ENCODE results near the gene TP53I11. TPM values are rescaled to one million over a fixed set of nuclear protein-coding genes. Genes with fewer than 3 reads are reported as not detected.
A peak's percentile ranks its signal among the peaks of the same experiment; 100 is the strongest.

The TP53I11 gene
- total RNA-seq, 1 donor from 2014 or later = 5.7 TPM

DNA sequence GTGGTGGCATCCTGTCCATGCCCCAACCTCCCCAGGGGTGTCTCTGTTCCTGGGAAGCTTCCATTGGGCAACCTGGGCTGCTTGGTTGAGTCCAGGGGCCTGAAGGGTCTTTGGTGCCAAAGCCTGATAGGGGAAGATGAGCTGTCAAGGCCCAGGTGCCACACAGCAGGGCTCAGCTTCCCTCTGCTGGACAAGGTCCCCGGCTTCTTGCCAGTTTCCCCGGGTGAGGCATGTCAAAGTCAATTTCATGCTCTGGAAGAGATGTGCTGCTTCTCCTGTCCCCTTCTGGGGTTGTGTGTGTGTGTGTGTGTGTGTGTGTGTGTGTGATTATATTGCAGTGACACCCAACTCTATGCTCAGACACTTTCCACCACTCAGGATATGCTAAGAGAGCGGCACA is 26.9 kb downstream of the TP53I11 start:
- no peak for DNase-seq (ENCODE audit: low spot score)
- Mint-ChIP-seq H3K27me3 (ENCODE audit: insufficient read depth) (no peaks in the 10 kb centered on the region), H3K4me3 (no peak overlapping the region), H3K27ac (no peak overlapping the region), H3K4me1 (ENCODE audit: low read depth) (peaks cover 6% of the 10 kb centered on the region), H3K36me3 (ENCODE audit: low read depth) (no peaks in the 10 kb centered on the region), H3K9me3 (no peaks in the 10 kb centered on the region)
- intact Hi-C loops (cut with micrococcal nuclease) = no loop called here

DNA sequence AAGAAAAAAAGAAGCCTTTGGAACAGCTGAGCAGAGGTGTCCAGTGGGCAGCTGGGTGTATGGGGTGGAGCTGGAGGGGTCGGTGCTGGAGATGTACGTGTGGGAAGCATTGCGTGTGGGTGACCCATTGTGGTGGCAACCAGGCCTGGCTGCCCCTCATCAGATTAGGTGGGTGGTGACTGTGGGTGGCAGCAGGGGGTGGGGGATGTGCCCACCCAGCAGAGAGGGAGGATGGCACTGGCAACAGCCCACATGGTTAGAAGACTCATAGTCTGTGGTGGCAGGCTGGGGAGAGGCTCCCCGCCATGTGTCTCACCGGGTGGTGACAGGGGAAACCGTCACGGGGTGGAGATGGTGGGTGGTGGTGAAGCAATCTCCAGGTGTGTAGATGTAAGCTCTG is 27.6 kb downstream of the TP53I11 start:
- no peaks in the 10 kb centered on the region for H3K27me3 Mint-ChIP-seq (ENCODE audit: insufficient read depth)
- H3K9me3 Mint-ChIP-seq = no peaks in the 10 kb centered on the region
- intact Hi-C loops (cut with micrococcal nuclease) = no loop called here
- H3K4me1 Mint-ChIP-seq (ENCODE audit: low read depth) = peaks cover 6% of the 10 kb centered on the region
- H3K4me3 Mint-ChIP-seq = no peak overlapping the region
- no peaks in the 10 kb centered on the region for H3K36me3 Mint-ChIP-seq (ENCODE audit: low read depth)
- DNase-seq (ENCODE audit: low spot score) = no peak
- H3K27ac Mint-ChIP-seq = no peak overlapping the region

DNA sequence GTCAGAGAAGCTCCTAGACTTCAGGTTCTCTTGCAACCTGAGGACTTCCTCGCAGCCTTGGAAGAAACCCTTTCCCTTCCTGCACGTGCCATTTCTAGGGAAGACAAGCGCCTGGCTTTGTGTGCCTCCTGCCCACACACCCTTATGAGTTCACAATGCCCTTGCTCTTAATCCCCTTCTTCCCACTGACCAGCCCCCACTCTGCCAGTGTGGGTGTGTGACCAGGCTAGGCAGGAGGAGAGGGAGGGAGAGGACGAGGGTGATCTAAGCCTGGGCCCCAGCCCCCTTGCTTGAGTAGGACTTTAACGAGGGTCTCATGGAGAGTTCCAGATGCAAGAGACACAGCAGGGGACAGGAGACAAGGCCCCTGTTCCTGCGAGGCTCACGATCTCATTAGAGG is 30.2 kb downstream of the TP53I11 start:
- H3K27ac Mint-ChIP-seq = no peak overlapping the region
- H3K27me3 Mint-ChIP-seq (ENCODE audit: insufficient read depth) = no peaks in the 10 kb centered on the region
- no peaks in the 10 kb centered on the region for H3K36me3 Mint-ChIP-seq (ENCODE audit: low read depth)
- no peak for DNase-seq (ENCODE audit: low spot score)
- no peaks in the 10 kb centered on the region for H3K9me3 Mint-ChIP-seq
- intact Hi-C loops (cut with micrococcal nuclease) = no loop called here
- H3K4me3 Mint-ChIP-seq = no peak overlapping the region
- H3K4me1 Mint-ChIP-seq (ENCODE audit: low read depth) = no peaks in the 10 kb centered on the region

DNA sequence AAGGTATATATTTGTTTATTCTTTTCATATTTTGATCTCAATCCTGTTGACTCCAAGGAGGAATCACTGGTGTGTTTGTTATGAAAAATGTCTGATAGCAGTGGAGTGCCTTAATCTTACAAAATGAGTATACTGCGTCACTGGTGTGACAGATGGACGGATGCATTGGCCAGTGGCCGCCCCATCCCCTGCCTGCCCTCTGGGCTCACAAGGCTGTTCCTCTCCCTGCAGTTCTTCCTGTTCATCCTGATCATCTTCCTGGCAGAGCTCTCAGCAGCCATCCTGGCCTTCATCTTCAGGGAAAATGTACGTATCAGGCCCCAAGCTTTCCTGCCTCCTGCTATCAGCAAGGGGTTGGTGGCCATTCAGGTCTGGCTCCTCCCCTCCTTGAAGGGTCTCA is 32.9 kb downstream of the TP53I11 start:
- H3K27me3 Mint-ChIP-seq (ENCODE audit: insufficient read depth) = no peaks in the 10 kb centered on the region
- no peak overlapping the region for H3K27ac Mint-ChIP-seq
- no peak overlapping the region for H3K4me3 Mint-ChIP-seq
- DNase-seq (ENCODE audit: low spot score) = no peak
- H3K4me1 Mint-ChIP-seq (ENCODE audit: low read depth) = no peaks in the 10 kb centered on the region
- intact Hi-C loops (cut with micrococcal nuclease) = no loop called here
- H3K36me3 Mint-ChIP-seq (ENCODE audit: low read depth) = no peaks in the 10 kb centered on the region
- no peaks in the 10 kb centered on the region for H3K9me3 Mint-ChIP-seq

DNA sequence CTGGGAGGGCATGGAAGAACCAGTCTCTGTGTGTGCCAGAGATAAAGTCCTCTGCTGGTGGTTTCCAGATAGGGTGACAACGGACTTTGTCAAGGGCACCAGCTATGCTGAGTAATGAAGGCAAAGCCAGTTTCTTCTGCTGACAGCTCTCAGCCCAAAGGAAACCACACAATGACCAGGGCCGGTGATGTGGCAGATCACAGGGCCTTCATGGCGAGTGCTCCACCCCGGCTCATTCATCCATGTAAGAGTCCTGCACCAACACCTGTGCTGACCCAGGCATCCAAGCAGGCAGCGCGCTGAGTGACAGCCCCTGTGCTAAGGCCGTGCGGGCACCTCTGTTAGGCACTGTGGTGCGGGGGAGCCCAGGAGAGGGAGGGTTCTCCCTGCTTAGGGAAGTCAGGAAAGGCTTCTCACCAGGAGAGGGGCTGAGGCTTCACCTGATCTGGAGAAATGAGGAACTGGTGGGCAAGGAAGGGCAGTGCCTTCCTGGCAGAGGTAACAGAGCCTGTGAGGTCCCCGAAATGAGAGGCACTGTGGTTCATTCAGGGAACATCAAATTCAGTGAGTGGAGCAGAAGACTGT is 33.8 kb downstream of the TP53I11 start:
- H3K27ac Mint-ChIP-seq = no peak overlapping the region
- H3K4me3 Mint-ChIP-seq = no peak overlapping the region

DNA sequence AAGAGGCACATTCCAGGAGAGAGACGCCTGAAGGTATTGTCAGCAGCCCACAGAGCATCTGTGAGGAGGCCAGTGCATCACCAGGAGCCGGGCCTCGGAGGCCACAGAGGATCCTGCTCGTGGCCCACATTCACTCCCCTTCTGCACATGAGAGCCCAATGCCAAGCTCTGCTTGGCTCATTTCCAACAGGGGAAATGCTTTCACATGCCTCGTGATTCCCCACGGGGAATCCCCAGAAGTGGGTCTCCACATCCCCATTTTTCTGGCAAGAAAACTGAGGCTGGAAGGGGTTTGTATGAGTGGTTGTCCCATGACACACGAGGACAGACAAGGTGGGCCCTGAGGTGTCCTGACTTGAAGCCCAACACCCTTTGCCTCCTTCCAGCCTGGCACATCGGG is 34.4 kb downstream of the TP53I11 start:
- Mint-ChIP-seq H3K27ac (no peak overlapping the region), H3K9me3 (no peaks in the 10 kb centered on the region)

More for the DNA sequence above, 33.8 kb downstream of the TP53I11 start:
- DNase-seq (ENCODE audit: low spot score) = no peak
- no peaks in the 10 kb centered on the region for H3K9me3 Mint-ChIP-seq
- H3K36me3 Mint-ChIP-seq (ENCODE audit: low read depth) = no peaks in the 10 kb centered on the region
- H3K4me1 Mint-ChIP-seq (ENCODE audit: low read depth) = no peaks in the 10 kb centered on the region
- intact Hi-C loops (cut with micrococcal nuclease) = no loop called here
- H3K27me3 Mint-ChIP-seq (ENCODE audit: insufficient read depth) = no peaks in the 10 kb centered on the region

DNA sequence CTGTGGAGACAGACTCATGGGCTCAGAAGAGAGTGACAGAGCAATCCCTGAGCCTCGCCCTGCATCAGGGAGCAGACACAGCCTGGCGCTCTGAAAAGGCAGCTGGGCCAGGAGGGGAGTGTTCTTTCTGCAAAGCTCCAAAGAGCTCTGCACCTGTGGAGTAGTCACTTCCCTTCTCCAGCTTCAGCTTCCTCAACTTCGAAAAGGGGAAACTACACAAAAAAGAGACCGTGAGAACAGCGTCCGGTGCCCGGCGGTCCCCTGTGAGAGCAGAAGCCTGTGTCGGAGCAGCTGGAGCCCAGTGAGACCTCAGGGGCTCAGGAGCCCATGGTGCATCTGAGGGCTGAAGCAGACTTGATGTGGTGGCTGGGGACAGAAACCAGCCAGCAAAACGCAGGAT is 35.1 kb downstream of the TP53I11 start:
- no peaks in the 10 kb centered on the region for H3K27me3 Mint-ChIP-seq (ENCODE audit: insufficient read depth)
- no peak overlapping the region for H3K4me3 Mint-ChIP-seq
- intact Hi-C loops (cut with micrococcal nuclease) = no loop called here
- H3K27ac Mint-ChIP-seq = no peak overlapping the region
- no peak for DNase-seq (ENCODE audit: low spot score)
- no peaks in the 10 kb centered on the region for H3K36me3 Mint-ChIP-seq (ENCODE audit: low read depth)
- no peaks in the 10 kb centered on the region for H3K9me3 Mint-ChIP-seq
- no peaks in the 10 kb centered on the region for H3K4me1 Mint-ChIP-seq (ENCODE audit: low read depth)

More for the DNA sequence above, 34.4 kb downstream of the TP53I11 start:
- no peak overlapping the region for H3K4me3 Mint-ChIP-seq
- H3K4me1 Mint-ChIP-seq (ENCODE audit: low read depth) = no peaks in the 10 kb centered on the region
- DNase-seq (ENCODE audit: low spot score) = no peak
- H3K27me3 Mint-ChIP-seq (ENCODE audit: insufficient read depth) = no peaks in the 10 kb centered on the region
- no peaks in the 10 kb centered on the region for H3K36me3 Mint-ChIP-seq (ENCODE audit: low read depth)
- intact Hi-C loops (cut with micrococcal nuclease) = no loop called here

DNA sequence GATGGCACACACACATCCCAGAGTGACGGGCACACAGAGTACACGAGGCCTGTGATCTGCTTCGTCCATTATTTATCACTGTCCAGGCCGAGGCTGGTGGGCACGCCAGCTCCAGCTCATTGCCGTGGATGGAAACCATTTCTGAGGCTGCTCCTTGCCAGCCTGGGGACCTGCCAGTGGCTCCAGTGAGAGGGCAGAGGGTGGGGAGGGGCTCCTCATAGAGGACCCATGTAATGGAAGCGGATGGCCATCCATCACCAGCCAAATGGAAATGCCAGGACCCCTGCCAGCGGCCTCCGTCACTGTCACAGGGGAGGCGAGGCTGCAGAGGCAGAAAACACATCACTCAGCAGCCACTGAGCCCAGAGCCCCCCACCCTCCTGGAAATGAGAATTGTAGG is 35.7 kb downstream of the TP53I11 start:
- H3K27me3 Mint-ChIP-seq (ENCODE audit: insufficient read depth) = no peaks in the 10 kb centered on the region
- H3K36me3 Mint-ChIP-seq (ENCODE audit: low read depth) = no peaks in the 10 kb centered on the region
- no peaks in the 10 kb centered on the region for H3K4me1 Mint-ChIP-seq (ENCODE audit: low read depth)
- H3K4me3 Mint-ChIP-seq = no peak overlapping the region
- no peak overlapping the region for H3K27ac Mint-ChIP-seq
- H3K9me3 Mint-ChIP-seq = no peaks in the 10 kb centered on the region
- intact Hi-C loops (cut with micrococcal nuclease) = no loop called here
- no peak for DNase-seq (ENCODE audit: low spot score)

DNA sequence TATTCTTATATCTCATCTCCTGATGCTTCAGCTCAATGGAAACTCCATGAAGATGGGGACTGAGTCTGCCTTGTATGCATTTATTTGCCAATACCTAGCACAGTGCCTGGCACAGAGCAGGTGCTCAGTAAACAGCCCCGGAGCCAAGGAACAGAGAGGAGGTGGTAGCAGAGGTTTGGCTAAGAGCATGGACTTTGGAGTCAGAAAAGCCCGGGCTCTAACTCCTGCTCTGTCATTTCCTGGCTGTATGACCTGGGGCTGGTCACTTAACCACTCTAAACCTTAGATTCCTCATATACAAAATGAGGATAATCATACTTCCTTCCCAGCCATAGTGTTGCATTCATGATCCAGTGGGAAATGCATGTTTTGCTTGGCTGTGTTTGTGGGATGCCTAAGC is 36.6 kb downstream of the TP53I11 start:
- Mint-ChIP-seq H3K4me1 (ENCODE audit: low read depth) (no peaks in the 10 kb centered on the region), H3K27ac (no peak overlapping the region), H3K4me3 (no peak overlapping the region), H3K9me3 (no peaks in the 10 kb centered on the region), H3K36me3 (ENCODE audit: low read depth) (no peaks in the 10 kb centered on the region), H3K27me3 (ENCODE audit: insufficient read depth) (no peaks in the 10 kb centered on the region)
- DNase-seq (ENCODE audit: low spot score) = no peak
- intact Hi-C loops (cut with micrococcal nuclease) = no loop called here

DNA sequence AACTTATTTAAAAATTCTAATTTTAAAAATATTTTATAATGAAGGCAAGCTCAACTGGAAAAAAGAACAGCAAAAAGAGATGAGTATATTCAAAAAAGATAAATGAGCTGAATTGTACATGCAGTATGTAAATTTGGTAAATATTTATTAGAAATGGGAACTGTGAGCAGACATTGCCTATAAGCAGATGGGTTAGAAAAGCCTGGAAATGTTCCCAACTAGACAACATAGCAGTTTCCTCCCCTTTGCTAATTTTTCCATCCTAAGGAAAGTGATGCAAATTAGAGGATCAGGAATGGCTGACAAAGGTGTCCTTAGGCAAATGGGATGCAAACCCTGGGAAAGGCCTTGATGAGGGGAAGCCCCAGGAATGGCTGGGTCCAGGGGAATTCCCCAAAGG is 37.2 kb downstream of the TP53I11 start:
- no peaks in the 10 kb centered on the region for H3K4me1 Mint-ChIP-seq (ENCODE audit: low read depth)
- H3K4me3 Mint-ChIP-seq = no peak overlapping the region
- no peaks in the 10 kb centered on the region for H3K36me3 Mint-ChIP-seq (ENCODE audit: low read depth)
- no peaks in the 10 kb centered on the region for H3K9me3 Mint-ChIP-seq
- DNase-seq (ENCODE audit: low spot score) = no peak
- no peak overlapping the region for H3K27ac Mint-ChIP-seq
- intact Hi-C loops (cut with micrococcal nuclease) = no loop called here
- no peaks in the 10 kb centered on the region for H3K27me3 Mint-ChIP-seq (ENCODE audit: insufficient read depth)

DNA sequence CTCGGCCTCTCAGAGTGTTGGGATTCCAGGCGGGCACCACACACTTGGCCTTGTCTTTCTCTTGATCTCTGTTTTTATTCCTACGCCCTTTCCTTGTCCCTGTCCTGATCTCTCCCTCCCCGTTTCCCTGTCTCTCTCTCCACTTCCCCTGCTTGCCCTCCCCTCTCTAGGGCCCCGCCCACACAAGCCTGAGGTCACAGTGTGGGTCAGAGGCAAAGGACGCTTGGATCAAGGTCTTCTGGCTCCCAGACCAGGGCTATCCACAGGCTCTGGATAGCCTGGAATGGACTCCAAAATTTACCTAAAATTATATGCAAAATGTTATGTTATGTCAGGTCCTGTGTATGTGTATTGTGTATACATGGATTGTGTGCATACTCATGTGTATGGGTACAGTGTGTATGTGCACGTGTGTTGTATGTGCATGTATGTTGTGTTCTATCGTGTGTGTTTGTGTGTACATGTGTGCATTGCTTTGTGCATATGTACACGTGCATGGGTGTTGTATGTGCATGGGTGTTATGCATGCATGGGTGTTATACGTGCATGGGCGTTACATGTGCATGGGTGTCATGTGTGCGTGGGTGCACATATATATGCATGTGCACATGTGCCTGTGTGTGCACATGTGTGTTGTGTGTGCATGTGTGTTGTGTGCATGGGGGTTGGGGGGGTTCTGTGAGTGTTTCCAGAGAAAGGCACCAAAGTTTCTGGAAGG is 38.3 kb downstream of the TP53I11 start:
- Mint-ChIP-seq H3K4me3 (no peak overlapping the region), H3K27ac (no peak overlapping the region), H3K36me3 (ENCODE audit: low read depth) (no peaks in the 10 kb centered on the region), H3K4me1 (ENCODE audit: low read depth) (no peaks in the 10 kb centered on the region), H3K27me3 (ENCODE audit: insufficient read depth) (peaks cover 3% of the 10 kb centered on the region), H3K9me3 (no peaks in the 10 kb centered on the region)
- intact Hi-C loops (cut with micrococcal nuclease) = no loop called here
- DNase-seq (ENCODE audit: low spot score) = no peak

DNA sequence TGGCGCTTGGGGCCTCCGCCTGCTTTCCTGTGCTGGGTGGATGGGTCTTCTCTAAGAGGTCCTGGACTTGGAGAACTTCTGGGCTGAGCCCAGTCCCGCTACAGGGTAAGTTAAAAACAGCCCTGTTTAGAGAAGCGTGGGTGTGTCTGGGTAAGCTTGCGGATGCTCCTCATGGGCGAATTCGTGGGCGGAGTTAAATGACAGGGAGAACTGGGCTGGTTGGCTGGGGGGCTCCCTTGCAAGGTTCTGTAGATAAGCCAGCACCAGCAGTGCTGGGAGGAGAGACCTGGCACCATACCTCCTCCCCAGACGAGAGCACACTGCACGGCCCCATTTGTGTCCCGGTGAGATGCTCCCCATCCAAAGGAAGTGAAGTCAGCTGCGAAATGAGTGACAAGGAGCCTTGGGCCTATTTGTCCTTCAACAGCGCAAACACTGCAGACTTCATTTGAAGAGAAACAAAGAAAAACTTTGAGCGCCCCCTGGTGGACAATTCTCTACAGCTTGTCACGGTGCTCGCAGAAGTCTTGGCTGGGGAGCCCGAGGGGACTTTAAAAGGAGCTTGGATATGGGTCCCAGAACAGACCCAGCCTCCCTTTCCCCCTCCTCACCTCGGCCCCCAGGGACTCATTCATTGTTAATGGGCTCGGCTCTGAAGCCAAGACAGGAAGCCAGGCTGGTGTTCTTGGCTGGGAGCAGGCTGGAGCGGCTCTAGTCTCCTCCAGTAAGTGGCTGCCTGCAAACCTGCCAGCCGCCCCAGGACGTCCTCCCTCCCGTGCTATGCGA is 39.5 kb downstream of the TP53I11 start:
- no peak overlapping the region for H3K4me3 Mint-ChIP-seq
- H3K9me3 Mint-ChIP-seq = no peaks in the 10 kb centered on the region
- no peaks in the 10 kb centered on the region for H3K4me1 Mint-ChIP-seq (ENCODE audit: low read depth)
- no peak overlapping the region for H3K27ac Mint-ChIP-seq
- H3K27me3 Mint-ChIP-seq (ENCODE audit: insufficient read depth) = peaks cover 4% of the 10 kb centered on the region
- peak; percentile 70 for DNase-seq (ENCODE audit: low spot score)
- no peaks in the 10 kb centered on the region for H3K36me3 Mint-ChIP-seq (ENCODE audit: low read depth)
- intact Hi-C loops (cut with micrococcal nuclease) = loop anchor here (1.0 to 2.0 kb wide), 7 partner anchors 136 to 625 kb away; partner anchors contain the start of gene CD82

DNA sequence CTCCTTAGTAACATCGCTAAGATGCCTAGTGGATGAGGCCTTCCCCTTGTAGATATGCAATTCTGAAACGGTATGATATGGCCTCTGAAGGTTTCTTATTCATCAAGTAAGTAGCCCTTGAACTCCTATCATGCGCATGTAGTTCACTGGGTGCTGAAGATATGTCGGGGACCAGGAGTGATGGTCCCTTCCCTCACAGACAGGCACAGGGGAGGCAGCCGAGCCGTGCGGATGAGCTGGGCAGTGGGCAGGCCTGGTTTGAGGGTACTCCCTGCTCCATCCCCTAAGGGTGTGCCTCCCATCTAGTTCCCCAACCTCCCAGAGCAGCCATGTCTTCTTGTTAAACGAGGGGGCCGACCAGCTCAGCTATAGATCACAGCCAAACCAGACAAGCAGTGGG is 40.1 kb downstream of the TP53I11 start:
- intact Hi-C loops (cut with micrococcal nuclease) = loop anchor here (2.0 kb wide), 1 partner anchor 346 kb away; the partner anchor contains the start of gene CD82
- no peaks in the 10 kb centered on the region for H3K36me3 Mint-ChIP-seq (ENCODE audit: low read depth)
- no peak for DNase-seq (ENCODE audit: low spot score)
- no peaks in the 10 kb centered on the region for H3K9me3 Mint-ChIP-seq
- H3K4me1 Mint-ChIP-seq (ENCODE audit: low read depth) = no peaks in the 10 kb centered on the region
- no peak overlapping the region for H3K4me3 Mint-ChIP-seq
- H3K27me3 Mint-ChIP-seq (ENCODE audit: insufficient read depth) = peaks cover 4% of the 10 kb centered on the region
- no peak overlapping the region for H3K27ac Mint-ChIP-seq

Measured in activated T-helper 1 cell treated with anti-CD3 and anti-CD28 coated beads, Interleukin-12 subunit alpha, Interleukin-12 subunit beta, Interleukin-2, Interleukin-4 antibody, amounts not matched to agents 30 ng/mL and 10 ng/mL and 1 ng/mL, durations not matched to agents 14 hours and 24 hours and 36 hours (primary cell).